NCI-H2029 (cell line): Measurements from ENCODE around the gene ACSM6.
A peak's percentile ranks its signal among the peaks of the same experiment; 100 is the strongest.
"Not testable (repeated sequence)": the region's sequence is repeated elsewhere in the genome, so short reads cannot be mapped to it uniquely, and the experiment has no call there.

Experiments used
- DNase-seq: peaks from one replicate; lab custom pipeline; 2025; lab: John Stamatoyannopoulos, UW

ACSM6 gene, protein sequence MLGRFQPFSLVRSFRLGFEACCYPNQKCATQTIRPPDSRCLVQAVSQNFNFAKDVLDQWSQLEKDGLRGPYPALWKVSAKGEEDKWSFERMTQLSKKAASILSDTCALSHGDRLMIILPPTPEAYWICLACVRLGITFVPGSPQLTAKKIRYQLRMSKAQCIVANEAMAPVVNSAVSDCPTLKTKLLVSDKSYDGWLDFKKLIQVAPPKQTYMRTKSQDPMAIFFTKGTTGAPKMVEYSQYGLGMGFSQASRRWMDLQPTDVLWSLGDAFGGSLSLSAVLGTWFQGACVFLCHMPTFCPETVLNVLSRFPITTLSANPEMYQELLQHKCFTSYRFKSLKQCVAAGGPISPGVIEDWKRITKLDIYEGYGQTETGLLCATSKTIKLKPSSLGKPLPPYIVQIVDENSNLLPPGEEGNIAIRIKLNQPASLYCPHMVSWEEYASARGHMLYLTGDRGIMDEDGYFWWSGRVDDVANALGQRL

DNA sequence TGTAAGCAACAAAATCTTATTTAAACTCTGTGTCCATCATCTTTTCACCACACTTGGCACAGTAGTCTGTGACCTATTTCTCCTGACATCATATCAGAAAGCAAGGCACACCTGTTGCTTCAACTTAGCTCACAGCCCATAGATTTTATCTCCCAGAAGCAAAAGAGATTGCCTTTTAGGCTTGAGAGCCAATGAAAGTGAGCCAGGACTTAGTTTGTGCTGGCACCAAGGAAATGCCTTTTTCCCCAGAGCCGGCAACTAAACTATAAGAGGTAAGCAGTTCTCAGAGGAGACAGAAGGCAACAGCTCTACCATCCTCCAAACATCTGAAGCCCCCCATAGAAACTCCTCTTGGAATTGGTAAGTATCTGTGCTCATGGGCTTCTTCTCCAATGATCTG, at the start of gene ACSM6:
TSS of gene ACSM6 (plus strand) at position 295 of the 400 bp plus-strand sequence. CDS start 248 bp downstream, outside the sequence.
- DNase-seq = no peak

DNA sequence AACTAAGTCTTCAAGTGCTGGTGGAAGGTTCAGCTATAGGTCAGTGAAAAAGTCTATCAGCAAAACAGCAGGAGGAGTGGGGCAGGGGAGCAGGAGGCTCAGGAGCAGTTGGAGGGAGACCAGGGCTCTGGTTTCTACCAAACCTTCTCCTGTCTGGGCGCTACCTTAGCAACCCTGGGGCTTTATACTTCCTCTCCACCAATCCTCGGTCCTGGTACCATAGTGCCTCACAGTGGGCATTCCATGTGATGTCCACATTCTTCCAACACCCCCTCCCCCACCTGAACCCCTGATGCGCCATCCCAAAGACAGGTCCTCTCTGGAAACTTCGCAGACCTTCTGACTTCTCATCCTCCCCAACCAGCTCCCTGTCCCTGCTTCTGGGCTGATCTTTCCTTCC, 25.3 kb upstream of the ACSM6 start:
- DNase-seq = no peak

DNA sequence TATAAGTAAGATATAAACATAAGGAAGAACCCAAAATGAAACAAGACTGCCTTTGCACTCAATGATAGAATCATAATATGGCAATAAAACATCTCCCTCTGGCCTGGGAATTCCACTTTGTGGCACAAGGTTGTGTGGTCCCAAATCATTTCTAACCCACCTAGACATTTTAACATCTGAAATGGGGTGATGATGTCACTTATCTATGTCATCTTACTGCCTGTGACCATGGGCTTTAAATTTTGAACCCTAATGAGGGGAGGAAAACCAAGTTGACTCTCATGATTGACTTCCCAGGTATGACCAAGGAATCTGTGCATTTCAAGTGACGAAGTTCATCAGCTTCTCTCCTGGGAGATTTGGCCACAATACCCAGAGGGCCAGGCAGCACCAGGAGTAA, 24.5 kb upstream of the ACSM6 start:
- DNase-seq = no peak

DNA sequence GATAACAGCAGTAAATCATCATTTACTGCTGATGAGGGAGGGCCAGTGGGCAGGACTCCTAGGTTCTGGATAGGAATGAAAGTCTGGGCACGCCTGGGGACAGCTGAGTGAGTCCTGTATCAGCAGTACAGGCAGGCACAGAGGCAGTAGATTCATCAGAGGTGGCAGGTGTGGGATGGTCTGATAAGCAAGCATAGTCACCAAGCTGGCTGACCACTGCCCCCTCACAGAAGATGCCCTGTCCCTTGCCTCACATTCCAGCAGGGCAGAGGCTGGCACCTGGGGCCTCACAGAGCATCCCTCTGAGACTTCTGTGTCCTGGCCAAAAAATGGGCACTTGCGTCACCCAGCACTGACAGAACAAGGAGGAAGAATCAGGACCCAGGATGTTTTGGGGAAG, 23.2 kb upstream of the ACSM6 start:
- no peak for DNase-seq

DNA sequence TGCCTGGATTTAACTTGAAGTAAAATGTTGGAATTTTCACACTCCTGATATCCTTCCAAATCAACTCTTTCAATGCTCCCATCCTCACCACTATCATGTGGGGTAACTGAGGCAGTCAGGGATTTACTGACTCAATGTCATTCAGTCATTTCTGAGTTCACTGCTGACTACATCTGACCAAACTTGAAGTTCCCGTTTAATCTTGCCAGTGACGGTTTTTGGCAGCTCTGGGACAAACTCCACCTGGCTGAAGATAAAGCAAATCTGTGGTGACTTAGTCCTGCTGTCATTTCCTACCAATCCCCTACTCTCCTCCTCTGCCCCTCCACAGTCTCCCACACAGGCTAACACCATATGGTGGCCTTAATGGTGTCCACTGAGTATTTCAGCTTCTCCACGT, 22.7 kb upstream of the ACSM6 start:
- DNase-seq = no peak

DNA sequence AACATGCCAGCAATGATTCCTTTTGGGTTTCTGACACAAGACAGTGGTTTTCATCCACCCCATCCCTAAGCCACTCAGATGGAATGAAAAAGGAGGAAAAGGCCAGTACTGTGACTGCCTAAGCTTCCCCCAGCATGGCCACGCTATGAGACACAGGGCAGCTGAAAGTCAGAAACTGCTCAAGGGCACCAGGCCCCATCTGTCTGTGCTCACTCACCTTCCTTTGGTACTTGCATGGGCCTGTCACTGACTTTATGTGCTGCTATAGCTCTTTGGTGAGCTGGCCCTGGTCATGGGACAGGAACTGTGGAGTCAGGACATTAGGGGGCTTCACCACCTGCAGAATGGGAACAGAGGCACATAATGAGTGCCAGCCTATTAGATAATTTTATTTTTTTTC, 21.2 kb upstream of the ACSM6 start:
- no peak for DNase-seq

DNA sequence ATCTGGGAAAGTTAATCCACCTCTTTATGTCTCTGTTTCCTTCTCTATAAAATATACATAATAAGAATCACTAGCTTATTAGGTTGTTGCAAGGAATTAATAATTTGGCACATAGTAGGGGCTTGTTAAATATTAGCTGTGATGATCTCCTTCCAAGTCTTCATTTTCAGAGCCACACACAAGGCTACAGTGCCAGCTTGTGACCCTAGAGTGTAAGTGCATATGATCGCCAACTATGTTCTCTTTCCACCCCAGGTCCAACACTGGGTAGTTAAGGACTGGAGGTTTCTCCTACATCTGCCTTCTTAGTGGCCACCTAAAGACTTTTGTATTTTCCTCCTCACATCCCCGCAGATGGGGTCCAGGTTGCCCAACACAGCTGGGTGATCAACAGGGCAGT, 17.9 kb upstream of the ACSM6 start:
- DNase-seq = no peak

DNA sequence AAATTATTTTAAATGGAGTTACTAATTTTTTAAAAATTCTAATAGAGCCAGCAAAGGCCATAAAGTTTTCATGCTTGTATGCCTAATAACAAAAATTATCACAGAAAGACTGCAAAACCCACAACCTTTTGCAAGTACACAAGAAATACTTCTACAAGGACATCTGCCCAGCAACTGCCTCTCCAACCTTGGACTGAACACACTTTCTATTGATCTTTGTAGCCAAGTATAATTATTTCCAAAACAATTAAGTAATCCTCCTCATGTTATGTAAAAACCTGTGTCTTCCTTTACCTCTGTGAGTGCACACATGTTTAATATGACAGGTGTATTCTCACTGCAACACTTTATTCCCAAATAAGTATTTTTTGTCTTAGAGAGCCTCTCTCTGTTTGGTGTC, 16.6 kb upstream of the ACSM6 start:
- no peak for DNase-seq

DNA sequence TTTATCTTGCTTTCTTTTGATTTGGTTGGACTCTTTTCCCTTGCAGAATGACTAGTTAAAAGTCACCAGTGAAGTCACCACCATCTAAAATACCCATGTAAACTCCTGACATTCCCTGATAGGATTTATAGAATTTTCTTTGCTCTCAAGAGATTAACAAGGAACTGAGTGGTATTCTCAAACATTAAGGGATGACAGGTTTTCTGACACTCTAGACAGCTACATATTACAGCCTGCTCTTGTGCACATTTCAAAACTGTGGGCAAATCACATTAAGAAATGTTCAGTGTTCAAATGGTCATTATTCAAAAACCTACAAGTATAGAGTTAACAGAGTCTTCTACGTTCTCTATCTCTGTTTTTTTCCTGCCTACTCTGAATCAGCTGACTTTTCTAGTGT, 15.8 kb upstream of the ACSM6 start:
- DNase-seq = no peak

DNA sequence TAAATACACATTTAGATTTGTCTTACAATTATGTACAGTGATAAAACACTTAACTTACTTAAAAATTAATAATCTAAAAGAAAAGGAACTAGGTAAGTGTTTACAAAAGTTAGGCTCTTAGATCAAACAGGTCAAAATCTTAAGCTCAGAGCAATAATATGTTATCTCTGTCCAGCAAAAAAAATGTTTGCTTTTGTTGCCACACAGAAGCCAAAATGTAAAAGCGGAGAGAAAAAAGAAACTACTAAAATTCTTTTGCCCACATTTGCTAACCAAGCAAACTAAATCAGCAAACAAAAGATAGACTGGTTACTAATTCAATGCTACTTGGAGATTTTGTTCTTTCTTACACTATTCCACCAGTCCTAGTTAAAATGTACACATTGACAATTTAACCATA, 15.2 kb upstream of the ACSM6 start:
- no peak for DNase-seq

DNA sequence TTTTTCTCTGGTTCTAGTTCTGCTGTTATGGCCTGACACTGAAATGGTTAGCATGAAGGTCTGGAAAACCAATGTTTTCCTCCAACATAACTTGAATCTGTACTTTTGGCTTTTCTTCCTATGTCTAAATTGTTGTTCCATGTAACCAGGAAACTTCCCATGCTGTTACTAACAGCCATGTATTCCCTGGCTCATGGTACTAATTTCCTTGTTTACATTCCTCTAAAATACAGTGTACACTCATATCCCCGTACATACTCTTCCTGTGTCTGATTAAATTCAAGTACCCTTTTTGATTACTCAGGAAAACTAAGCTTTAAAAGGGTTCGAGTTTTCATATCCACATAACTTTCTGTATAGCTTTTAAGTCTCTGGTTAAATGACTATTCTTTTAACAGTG, 12.3 kb upstream of the ACSM6 start:
- DNase-seq = no peak

DNA sequence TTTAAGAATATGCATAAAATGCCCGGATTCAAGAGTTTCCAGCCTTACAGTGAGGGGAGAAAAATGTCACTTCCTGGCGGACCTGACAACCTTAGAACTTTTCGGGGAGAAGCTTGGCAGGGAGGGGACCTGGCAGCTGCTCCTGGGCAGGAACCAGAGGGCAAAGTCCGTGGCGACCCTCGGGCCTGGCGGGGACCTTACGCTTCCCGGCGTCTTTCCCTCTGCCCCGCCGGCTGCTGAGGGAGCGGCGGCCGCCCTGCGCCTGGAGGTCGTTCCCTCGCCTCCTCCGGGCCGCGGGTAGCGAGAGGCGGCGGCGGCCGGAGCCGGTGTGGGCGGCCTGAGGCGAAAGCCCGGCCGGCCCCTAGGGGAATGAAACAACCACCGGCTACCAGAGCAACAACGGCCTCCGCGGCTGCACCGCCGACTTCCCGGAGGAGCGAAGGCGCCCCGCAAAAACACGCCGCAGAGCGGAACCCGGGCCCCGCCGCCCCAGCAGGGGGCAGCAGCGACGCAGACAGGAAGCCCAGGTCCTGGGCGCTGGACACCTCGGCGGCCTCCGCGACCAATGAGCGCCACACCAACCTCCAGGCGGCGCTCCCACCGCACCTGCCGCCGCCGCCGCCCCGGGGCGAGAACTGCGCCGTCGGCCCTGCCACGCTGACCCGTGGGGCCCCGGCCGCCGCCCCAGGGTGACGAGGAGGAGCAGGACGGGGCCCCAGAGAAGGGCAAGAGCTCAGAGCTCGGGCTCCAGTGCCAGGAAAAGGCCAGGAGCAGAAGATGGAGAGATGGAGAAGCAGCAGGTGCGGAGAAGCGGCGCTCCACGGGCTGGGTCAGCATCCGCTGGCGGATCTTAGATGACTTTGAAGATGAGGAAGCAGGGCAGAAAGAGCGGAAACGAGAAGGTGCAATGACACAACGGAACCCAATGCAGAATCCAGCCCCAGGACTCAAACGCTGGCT, 10.5 kb upstream of the ACSM6 start:
- DNase-seq = peak; percentile 48

DNA sequence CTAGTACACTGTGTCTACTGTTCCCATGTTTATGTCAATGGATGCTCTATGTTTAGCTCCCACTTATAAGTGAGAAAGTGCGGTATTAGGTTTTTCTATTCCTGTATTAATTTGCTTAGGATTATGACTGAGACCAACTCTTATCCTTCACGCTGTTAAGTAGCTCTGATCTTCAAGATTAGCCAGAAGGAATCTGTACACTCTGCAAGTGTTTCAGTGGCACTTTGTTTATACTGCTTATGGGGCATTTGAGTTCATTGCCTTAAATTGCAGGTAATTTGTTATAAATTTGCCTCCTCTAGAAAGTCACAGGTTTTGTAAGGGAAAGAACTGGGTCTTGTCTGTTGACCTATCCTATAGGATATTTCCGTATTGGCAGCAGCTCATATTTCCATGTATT, 6.4 kb upstream of the ACSM6 start:
- DNase-seq = no peak

DNA sequence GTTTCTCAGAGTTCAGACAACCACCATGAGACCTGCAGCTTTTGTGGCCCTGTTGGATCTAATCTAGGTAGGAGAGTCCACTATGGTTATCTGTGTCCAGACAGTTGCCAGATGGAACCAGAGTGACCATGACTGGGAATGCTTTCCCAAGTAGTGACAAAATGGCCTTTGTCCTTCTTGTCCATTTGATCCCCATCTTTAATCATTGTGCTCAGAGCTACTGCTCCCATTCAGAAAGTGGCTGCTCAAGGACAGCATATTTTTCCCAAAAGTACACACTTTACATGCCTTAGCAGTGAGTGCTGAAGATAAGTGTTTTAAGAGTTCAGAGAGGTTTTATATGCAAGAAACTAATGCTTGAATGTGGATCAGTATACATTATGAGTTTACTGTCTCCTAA, 5.4 kb upstream of the ACSM6 start:
- no peak for DNase-seq

DNA sequence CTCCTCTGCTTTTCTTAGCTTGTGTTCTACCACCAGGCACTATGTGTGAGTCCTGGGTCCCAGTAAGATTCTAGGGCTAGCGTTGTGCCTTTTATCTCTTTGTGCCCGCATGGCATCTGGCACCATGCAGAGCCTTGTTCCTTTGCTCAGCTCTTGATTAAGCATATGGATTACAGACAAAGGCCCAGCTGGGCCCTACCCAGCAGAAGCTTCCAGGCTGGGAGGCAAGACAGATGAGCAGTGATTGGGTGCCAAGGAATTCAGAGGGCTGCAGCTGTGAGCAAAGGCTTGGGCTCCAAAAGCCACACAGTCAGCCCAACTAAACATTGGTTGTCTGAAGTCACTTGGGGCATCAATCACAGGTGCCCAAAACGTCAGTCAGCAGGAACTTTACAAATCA, 2.0 kb downstream of the ACSM6 start:
- DNase-seq = no peak

DNA sequence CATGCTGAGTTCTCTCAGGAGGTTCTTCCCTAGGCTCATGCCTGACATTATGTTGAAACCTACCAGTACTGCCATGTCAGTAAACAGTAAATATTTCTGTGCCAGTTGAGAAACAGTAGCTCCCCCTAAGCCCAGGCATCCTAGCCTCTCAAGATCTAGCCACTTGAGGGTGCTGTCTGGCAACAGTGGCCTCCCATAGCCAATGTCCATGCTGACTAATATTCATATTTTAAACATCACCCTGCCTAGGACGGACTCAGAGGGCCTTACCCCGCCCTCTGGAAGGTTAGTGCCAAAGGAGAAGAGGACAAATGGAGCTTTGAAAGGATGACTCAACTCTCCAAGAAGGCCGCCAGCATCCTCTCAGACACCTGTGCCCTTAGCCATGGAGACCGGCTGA, 7.7 kb downstream of the ACSM6 start:
- no peak for DNase-seq

DNA sequence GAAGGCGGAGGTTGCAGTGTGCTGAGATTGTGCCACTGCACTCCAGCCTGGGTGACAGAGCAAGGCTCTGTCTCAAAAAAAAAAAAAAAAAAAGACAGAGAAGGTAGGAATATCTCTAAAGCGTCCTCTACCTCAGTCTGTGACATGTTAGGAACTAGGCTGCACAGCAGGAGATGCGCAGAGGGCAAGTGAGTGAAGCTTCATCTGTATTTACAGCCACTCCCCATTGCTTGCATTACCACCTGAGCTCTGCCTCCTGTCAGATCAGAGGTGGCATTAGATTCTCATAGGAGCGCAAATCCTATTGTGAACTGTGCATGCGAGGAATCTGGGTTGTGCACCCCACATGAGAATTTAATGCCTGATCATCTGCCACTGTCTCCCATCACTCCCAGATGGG, 8.8 kb downstream of the ACSM6 start:
- DNase-seq = not testable (repeated sequence)

DNA sequence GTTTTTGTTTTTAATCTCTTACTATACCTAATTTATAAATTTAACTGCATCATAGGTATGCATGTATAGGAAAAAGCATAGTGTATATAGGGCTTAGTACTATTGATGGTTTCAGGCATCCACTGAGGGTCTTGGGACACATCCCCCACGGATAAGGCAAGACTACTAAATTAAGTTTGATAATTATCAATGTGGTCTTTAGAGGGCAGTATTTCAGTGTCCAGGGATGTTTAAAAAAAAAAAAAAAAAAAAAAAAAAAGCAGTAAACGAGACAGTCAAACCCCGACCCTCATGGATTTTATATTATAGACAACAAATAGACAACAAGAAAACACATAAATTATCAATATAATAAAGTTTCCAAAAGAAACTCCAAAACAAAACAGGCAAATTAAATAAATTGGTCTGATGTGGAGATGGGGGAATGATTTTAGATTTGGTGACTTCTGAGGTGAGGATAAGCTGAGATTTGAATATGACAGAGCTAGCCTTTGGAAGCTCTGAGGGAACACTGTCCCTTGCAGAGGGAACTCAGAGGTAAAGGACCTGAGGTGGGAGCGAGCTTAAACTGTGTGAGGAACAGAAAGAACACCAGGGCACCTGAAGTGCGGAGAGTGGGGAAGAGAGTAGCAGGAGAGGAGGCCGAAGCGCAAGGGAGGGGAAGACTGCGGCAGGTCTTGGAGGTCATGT, 14.8 kb downstream of the ACSM6 start:
- DNase-seq = no peak

DNA sequence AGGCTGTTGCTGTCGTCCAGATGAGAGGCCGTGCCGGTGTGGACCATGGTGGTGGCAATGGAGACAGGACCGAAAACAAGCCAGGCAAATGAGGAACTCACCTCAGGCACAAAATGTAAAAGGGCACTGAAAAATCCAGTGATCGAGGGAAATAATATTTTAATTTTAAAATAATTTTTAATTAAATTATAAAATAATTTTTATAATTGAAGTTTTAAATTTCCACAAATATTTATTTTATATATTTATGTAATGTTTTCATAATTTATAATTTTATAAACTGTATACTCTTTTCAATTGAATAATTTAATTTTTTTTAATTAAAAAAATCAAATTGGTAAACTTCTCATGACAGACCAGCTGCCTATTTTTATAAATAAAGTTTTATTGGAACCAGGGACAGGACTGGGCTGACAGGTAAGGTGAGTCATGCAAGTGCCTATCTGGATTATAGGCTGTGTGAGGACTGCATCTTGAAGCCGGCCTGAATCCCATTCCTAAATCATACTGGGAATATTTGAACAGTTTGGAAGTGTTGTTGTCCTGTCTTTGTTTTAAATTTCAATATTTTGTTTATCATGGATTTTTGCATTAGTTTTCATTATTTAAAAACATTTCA, 15.6 kb downstream of the ACSM6 start:
- no peak for DNase-seq

DNA sequence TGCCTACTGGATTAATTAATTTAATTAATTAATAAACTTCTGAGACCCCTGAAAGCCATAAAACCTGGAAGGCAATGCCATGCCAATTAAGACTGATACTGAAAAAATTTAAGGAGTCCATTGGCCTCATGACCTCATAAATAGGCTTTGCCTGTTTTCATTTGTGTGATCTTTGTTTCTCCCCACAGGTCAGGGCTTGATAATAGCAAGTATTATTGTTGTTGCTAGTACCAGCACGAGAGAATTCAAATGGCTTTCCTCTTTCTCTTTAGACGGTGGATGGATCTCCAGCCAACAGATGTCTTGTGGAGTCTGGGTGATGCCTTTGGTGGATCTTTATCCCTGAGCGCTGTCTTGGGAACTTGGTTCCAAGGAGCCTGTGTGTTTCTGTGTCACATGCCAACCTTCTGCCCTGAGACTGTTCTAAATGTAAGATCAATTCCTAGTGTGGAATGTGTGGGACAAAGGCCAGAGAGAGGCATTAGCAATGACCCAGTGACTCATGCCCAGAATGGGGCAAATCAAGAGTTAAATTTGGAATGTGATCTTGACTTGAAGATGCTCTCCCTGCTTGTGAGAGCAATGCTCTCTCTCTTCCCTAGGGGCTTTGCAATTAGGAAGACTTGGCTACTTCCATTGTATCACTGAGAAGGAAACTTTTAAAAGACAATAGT, 17.7 kb downstream of the ACSM6 start:
- no peak for DNase-seq

DNA sequence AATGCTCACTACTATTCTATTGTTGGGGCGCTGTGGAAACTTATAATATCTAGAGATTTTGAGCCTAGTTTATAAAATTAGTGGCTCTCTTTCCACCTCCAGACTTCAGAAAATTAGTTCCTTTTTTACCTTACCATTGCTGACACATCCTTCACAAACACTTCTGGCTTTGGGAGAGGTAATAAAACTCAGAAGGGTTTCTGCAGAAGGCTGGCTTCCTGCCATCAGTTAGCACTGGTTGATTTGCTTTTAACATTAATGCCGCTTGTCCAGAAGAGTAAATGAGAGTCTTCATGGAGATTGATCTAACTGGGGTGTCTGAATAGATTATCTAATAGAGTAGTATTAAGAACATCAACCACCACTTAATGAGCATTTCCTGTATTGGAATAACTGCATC, 20.3 kb downstream of the ACSM6 start:
- peak; percentile 16 for DNase-seq
